Measurements from ENCODE around the gene NUP188.

Gene NUP188

GRCh38 chr9:128916204-128916603, 31.3 kb upstream of the NUP188 start:
- DNase-seq: peak in 7 of 56 donors; percentile 9 to 55 (median 34)

- DNase-seq: no peak
Observed at GRCh38 chr9:128916745-128917144, 30.8 kb upstream of the NUP188 start.

- DNase-seq: peak in 43 of 56 donors; percentile 23 to 82 (median 53)
Observed at GRCh38 chr9:128917151-128917849, 30.2 kb upstream of the NUP188 start.

GRCh38 chr9:128918921-128919320, 28.6 kb upstream of the NUP188 start:
- no peak for DNase-seq

DNA sequence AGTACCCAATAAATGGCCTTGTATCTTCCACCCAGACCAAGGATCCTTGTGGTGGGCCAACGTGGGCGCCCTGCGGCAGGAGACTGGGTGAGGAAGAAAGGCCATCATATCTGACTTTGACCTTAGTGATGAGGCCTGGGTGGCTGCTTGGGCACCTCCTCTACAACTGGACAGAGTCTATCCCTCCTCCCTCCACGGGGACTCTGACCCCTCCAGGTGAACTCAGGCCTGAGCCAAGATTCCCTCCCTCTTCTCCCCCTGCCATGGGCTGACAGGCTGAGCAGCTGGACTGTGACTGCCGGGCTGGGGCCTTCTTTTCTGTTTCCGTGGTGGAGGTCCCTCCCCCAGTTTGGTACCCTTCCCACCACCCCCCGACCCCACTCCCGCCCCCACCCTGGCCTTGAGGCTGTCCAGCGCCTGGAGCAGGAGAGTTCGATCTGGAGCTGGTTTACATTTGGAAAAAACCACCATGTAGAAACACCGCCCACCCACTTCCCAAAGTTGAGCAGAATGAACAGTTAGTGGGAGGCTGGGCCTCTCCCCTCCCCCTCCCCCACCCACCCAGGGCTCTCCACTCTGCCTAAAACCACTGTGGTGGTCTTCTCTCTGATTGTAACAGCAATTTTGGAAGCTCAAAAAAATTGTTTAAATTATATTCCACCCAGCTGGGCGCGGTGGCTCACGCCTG, 28.0 kb upstream of the NUP188 start:
- no peak for DNase-seq

DNA sequence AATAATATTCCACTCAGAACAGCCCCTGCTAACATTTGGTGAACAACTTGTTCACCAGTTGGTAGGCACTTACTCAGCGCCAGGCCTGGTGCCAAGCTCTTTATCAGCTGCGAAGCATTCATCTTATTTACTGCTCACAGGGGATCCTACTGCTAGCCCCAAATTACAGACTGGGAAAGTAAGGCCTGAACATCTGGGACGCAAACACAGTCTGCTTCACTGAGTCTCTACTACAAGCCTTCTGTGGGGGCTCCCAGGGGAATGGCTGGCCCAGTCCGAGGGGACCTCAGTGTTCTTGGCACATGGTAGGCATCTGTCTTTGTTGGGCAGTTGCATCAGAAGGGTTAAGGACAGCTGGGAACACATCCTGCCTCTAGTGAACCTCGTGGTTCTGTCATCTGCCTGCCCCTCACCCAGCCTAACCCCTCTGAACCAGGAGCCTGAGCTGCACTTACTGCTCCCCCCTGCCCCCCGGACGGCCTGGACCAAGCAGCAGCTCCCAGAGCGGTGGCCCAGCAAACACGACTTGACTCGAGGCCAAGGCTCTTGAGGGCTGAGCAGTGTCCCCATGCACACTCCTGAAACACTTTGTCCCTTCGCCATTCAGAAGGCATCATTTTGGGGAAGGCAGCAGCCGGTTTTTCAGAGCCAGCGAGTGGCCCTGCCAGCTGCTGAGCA, 27.0 kb upstream of the NUP188 start, which contains the start of gene PHYHD1:
TSS of gene PHYHD1 (plus strand) at position 602 of the 678 bp plus-strand sequence. CDS start 1,342 bp downstream, outside the sequence.
- DNase-seq: peak in 52 of 56 donors; percentile 22 to 88 (median 68)

DNA sequence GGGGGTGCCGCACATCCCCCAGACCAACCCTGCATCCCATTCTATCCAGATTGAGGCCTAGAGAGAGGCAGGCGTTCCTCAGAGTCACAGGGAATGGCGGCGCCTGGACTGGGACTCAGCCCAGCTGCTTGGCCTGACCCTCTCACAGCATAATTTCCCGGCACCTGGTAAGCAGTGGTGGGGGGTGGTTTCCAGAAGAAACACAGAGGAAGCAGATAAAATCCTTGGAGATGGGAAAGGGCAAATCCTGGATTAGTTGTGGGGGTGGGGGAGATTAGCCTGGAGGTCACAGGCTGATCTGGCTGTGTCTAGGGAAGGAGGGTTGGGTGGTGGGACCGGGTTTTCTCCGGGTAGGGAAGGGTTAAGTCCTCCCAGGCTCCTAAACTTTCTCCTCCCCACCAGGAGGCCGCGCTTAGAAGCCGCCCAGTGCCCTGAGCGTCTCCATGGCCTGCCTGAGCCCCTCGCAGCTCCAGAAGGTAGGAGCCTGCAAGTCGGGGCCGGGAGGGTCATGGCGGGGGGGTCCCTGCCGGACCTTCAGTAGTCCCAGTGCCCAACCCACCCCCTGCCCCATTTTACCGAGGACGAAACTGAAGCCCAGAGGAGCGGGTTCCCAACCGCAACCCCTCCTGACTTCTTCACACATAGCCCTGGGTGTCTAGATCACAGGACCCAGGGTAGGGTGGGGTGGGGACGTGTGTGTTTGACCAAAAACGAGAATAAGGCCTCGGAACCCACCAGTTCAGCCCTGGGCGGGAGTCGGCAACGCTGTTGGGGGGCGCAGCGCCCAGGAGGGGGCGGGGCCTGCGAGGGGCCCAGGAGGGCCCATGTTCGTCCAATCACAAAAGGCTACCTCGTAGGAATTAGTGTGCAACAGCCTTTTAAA, 25.4 kb upstream of the NUP188 start:
- peak in 5 of 56 donors; percentile 19 to 45 (median 29) for DNase-seq

DNA sequence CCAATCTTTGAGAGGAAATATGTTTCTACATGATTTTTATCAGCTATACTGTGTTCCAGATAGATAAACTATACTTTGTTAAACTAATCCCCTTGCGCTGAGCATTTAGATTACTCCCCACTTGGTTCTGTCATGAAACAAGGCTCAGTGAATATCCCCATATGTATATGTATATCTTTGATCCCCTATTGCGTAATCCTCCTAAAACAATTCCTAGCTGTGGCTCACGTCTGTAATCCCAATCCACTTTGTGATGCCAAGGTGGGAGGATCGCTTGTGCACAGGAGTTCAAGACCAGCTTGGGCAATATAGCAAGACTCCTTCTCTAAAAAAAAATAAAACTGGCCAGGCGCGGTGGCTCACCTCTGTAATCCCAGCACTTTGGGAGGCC, 24.0 kb upstream of the NUP188 start:
- no peak for DNase-seq

- peak in 19 of 56 donors; percentile 10 to 60 (median 28) for DNase-seq
Observed at GRCh38 chr9:128927731-128928411, 19.6 kb upstream of the NUP188 start.

DNA sequence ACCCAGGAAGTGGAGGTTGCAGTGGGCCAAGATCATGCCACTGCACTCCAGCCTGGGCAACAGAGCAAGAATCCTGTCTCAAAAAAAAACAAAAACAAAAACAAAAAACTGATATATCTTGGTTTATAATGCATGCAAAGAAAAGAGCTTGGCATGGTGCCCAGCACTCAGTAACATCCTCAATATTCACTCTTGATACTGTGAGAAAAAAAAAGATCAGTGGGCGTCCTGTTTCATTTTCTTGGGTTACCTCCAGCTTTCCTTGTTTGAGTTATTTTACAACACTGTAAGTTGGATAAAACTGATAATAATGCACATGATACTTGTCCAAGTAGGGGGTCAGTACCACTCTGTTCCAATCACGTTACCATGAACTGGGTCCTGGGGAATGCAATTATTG, 18.9 kb upstream of the NUP188 start:
- peak in 6 of 56 donors; percentile 7 to 76 (median 44) for DNase-seq

DNA sequence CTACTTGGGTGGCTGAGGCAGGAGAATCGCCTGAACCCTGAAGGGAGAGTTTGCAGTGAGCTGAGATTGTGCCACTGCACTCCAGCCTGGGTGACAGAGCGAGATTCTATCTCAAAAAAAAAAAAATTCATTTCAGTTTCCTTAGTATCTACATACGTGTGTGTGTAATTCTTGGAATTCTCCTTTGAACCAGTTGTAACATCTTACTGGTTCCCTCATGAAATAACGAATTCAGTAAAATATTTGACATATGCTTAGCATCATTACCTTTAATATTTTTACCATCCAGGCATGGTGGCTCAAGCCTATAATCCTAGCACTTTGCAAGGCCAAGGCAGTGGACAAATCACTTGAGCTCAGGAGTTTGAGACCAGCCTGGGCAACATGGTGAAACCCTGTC, 17.9 kb upstream of the NUP188 start:
- no peak for DNase-seq

- no peak for DNase-seq
Observed at GRCh38 chr9:128933731-128934130, 13.8 kb upstream of the NUP188 start.

DNA sequence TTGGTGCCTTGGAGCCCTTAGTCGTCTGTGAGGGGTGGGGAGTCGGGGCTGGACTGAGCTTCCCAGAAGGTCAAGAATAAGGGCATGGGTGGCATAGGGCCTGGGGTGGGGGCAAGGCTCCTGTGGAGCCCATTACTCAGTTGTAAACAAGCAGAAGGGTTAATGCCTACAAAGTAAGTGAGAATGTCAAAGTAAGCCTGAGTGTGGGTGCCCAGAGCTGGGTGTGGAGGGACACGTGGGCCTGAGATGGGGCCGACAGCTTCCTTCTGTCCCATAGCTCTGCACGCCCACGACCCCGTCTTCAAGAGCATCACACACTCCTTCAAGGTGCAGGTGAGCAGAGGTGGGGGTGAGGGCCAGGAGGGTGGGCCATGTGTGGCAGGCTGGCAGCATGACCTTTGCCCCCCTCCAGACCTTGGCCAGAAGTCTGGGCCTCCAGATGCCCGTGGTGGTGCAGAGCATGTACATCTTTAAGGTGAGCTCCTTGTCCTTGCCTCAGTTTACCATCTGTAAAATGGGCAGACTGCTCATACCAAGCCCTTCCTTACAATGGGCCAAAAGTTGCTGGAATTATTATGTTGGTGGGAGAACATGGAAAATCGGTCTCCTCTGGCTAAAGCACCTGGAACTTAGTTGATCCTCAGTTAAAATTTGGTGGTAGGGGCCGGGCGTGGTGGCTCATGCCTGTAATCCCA, 11.2 kb upstream of the NUP188 start:
- DNase-seq: no peak

DNA sequence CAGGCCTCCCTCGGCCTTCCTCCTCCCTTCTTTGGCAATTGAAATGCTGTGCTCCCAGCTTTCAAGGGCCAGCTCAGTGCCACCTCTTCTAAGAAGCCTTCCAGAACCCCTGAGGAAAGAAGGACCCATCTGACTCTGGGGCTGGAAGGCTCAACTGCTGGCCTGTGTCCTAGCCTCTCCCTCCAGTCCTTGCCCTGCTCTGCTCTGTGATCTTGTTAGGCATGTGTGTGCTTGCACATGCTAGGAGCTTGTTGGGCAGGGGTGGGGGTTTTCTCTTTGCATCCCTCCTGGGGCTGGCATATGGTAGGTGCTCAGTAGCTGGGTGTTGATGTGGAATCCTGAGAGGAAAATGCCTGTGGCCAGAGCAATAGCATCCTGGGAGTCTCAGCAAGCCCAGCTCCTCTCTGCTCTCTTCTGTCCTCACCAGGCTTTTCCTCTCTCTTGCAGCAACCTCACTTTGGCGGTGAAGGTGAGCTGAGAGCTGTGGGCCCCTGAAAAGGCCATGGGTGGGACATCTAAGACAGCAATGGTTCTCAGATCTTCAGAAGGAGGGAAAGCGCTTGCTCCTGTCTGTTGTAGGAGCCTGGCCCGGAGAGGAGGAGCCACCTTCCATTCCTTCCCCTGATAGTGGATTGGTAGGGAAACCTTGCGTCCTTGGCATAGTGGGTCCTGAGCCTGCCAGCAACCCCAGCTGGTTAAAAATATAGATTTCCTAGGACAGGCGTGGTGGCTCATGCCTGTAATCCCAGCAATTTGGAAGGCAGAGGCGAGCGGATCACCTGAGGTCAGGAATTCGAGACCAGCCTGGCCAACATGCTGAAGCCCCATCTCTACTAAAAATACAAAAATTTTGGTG, 10.0 kb upstream of the NUP188 start:
- no peak for DNase-seq

- DNase-seq: peak in 1 of 56 donors; percentile 56
Observed at GRCh38 chr9:128940271-128940921, 7.1 kb upstream of the NUP188 start.

- no peak for DNase-seq
Observed at GRCh38 chr9:128940946-128941755, 6.3 kb upstream of the NUP188 start.

- no peak for DNase-seq
Observed at GRCh38 chr9:128943832-128944620, 3.5 kb upstream of the NUP188 start.

Measured in amygdala (tissue), 56 donors.